ENCODE measurements around the gene SENP5.
"Not testable (repeated sequence)": the region's sequence is repeated elsewhere in the genome, so short reads cannot be mapped to it uniquely, and the experiment has no call there.

Gene SENP5

GRCh38 chr3:196867507-196868296 lies at the start of gene SENP5:
Gene SENP5 (plus strand): TSS chr3:196867920. CDS start chr3:196885182, 17,262 bp downstream.
- peak within 1 kb of the TSS; percentile 80 for H3K27ac ChIP-seq
- TF ChIP-seq ZFX (IDR thresholded peaks at IDR 0.05; ENCODE audit: borderline replicate concordance) (no peak), CTCF (IDR thresholded peaks at IDR 0.05) (no peak)

- no peak for TF ChIP-seq CTCF (IDR thresholded peaks at IDR 0.05)
- no peak for TF ChIP-seq ZFX (IDR thresholded peaks at IDR 0.05; ENCODE audit: borderline replicate concordance)
- no peak overlapping the region for H3K27ac ChIP-seq
These were observed 45.8 kb upstream of the SENP5 start for GRCh38 chr3:196821806-196822355.

- not testable (repeated sequence) for H3K27ac ChIP-seq
These were observed 38.1 kb upstream of the SENP5 start for GRCh38 chr3:196829651-196830050.

GRCh38 chr3:196835086-196835485 lies 32.6 kb upstream of the SENP5 start:
- TF ChIP-seq ZFX (IDR thresholded peaks at IDR 0.05; ENCODE audit: borderline replicate concordance) (no peak), CTCF (IDR thresholded peaks at IDR 0.05) (no peak)
- H3K27ac ChIP-seq, result no peak overlapping the region

- not testable (repeated sequence) for H3K27ac ChIP-seq
These were observed 31.1 kb upstream of the SENP5 start for GRCh38 chr3:196836626-196837025.

GRCh38 chr3:196837819-196838420 lies 29.8 kb upstream of the SENP5 start:
- peak; percentile 77 for TF ChIP-seq CTCF (IDR thresholded peaks at IDR 0.05)
- TF ChIP-seq ZFX (IDR thresholded peaks at IDR 0.05; ENCODE audit: borderline replicate concordance), result no peak
- H3K27ac ChIP-seq, result no peak overlapping the region

GRCh38 chr3:196839351-196839750 lies 28.4 kb upstream of the SENP5 start:
- not testable (repeated sequence) for H3K27ac ChIP-seq

- TF ChIP-seq CTCF (IDR thresholded peaks at IDR 0.05) (no peak), ZFX (IDR thresholded peaks at IDR 0.05; ENCODE audit: borderline replicate concordance) (no peak)
- no peak overlapping the region for H3K27ac ChIP-seq
These were observed 24.9 kb upstream of the SENP5 start for GRCh38 chr3:196842567-196843434.
